Subcutaneous adipose tissue (tissue), 4 donors: Measurements from ENCODE around the gene ATXN7L3. TPM values are rescaled to one million over a fixed set of nuclear protein-coding genes. Genes with fewer than 3 reads are reported as not detected.

ENCODE experiments used
- CTCF ChIP-seq: fragments of 450-650 bp; IDR thresholded peaks from one replicate; pipeline ENCODE4 v1.5.1; 2016; ENCODE audit warnings: low read depth, mild to moderate bottlenecking, control low read depth, antibody characterized with exemption, moderate library complexity
- total RNA-seq, 4 donors: library from RNA; depleted of rRNA; stranded (reverse); fragments of >200 nt; gene quantifications; one replicate each; pipeline ENCODE4 v1.1.0, GENCODE V29; 2016

The ATXN7L3 gene
- total RNA-seq, 4 donors from 2014 or later, result 11.7 to 31.6 (median 28.2) TPM

- no peak for TF ChIP-seq CTCF
Measured at GRCh38 chr17:44177640-44178039, 22.0 kb downstream of the ATXN7L3 start.

DNA sequence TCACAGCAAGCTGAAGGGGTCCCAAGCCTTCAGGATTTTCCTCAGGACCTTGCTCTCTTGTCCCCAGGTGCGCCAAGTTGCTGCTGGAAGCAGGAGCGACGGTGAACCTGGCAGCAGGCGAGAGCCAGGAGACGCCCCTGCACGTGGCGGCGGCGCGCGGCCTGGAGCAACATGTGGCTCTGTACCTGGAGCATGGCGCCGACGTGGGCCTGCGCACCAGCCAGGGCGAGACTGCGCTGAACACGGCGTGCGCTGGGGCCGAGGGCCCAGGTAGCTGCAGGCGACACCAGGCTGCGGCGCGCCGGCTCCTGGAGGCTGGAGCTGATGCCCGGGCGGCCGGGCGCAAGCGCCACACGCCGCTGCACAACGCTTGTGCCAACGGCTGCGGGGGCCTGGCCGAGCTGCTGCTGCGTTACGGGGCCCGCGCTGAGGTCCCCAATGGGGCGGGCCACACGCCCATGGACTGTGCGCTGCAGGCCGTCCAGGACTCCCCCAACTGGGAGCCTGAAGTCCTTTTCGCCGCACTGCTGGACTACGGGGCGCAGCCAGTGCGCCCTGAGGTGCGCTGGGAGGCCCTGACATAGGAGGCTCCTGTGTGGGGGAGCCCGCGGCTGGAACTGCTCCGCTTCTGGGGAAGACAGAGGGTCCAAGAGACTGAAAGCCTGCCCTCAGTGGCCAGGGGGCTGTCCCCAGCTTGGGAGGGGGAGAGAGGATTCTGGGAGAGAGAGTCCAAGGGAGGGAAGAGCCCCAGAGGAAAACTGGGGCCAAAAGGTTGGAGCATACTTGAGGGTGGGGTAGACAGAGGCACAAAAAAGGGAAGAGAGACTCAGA lies 22.8 kb downstream of the ATXN7L3 start:
- no peak for TF ChIP-seq CTCF

GRCh38 chr17:44176257-44176656 lies 23.4 kb downstream of the ATXN7L3 start:
- TF ChIP-seq CTCF, result no peak

GRCh38 chr17:44174427-44174826 lies 25.3 kb downstream of the ATXN7L3 start:
- no peak for TF ChIP-seq CTCF

DNA sequence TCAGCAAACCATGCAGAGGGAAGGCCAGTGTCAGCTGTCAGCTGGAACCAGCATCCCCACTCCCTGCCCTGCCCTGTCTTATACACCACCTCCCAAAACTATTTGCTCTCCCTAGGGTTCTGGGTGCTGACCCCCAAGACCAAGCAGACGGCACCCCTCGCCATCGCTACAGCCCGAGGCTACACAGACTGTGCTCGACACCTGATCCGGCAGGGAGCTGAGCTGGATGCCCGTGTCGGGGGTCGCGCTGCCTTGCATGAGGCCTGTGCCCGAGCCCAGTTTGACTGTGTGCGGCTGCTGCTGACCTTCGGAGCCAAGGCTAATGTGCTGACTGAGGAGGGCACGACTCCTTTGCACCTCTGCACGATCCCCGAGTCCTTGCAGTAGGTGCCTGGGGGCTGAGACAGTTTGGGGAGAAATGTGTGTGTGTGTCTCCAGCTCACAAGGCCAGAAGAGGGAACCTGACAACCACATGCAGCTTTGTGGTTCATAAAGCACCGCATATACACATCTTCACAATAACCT lies 27.7 kb downstream of the ATXN7L3 start:
- TF ChIP-seq CTCF, result no peak

GRCh38 chr17:44170499-44171201 lies 29.0 kb downstream of the ATXN7L3 start, which contains the start of gene ASB16:
Gene ASB16 (plus strand): TSS chr17:44170704. CDS start chr17:44170790, 86 bp downstream.
- no peak for TF ChIP-seq CTCF

DNA sequence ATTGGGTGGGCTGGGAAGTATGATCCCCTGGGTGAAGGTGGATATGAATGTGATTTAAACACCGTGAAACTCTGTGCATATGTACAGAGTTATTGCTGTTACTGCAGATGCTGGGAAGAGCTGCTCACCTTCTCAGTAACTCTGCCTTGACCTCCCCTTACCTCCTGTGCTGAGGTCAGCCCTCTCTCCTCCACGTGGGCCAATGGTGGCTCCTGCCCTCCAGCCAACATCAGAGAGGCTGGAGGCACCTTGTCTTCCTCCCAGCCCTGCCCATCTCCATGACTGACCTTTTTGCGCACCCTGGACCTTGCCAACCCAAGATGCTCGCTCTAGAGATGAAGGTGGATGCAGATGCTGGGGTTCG lies 29.6 kb downstream of the ATXN7L3 start:
- TF ChIP-seq CTCF, result no peak
